ENCODE results near the gene SDK1.

- TF ChIP-seq CTCF (IDR thresholded peaks at IDR 0.05) (no peak), POLR2A (IDR thresholded peaks at IDR 0.05) (no peak)
These were observed 714.9 kb downstream of the SDK1 start for GRCh38 chr7:4015996-4016395.
